ENCODE data around the gene MRFAP1L1. TPM values are rescaled to one million over a fixed set of nuclear protein-coding genes. Genes with fewer than 3 reads are reported as not detected.
"Not testable (repeated sequence)": the region's sequence is repeated elsewhere in the genome, so short reads cannot be mapped to it uniquely, and the experiment has no call there.

MRFAP1L1 gene
- total and polyA plus RNA-seq, 9 of the 15 experiments (the other 6 are each of a cell fraction or from before 2014, with no cell fraction given), result 37.6 to 111 (median 83.8) TPM

DNA sequence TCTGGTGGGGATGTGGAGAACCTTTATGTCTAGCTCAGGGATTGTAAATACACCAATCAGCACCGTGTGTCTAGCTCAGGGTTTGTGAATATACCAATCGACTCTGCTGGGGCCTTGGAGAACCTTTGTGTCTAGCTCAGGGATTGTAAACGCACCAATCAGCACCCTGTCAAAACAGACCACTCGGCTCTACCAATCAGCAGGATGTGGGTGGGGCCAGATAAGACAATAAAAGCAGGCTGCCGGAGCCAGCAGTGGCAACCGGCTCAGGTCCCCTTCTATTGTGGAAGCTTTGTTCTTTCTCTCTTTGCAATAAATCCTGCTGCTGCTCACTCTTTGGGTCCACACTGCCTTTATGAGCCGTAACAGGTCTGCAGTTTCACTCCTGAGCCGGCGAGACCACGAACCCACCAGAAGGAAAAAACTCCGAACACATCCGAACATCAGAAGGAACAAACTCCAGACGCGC lies 36.4 kb downstream of the MRFAP1L1 start (continued):
- TF ChIP-seq, protein P1, sequence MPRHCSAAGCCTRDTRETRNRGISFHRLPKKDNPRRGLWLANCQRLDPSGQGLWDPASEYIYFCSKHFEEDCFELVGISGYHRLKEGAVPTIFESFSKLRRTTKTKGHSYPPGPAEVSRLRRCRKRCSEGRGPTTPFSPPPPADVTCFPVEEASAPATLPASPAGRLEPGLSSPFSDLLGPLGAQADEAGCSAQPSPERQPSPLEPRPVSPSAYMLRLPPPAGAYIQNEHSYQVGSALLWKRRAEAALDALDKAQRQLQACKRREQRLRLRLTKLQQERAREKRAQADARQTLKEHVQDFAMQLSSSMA (CRISPR knock-in tag; IDR thresholded peaks at IDR 0.05), result 0 out of 2 replicates have a peak, but pooled peaks have one; percentile 32
- TF ChIP-seq SUPT5H (IDR thresholded peaks at IDR 0.05) (peak; percentile 99), LEF1 (IDR thresholded peaks at IDR 0.05) (peak; percentile 38; the same call in 1 of the 2 replicates), MAFG (tag; conservative IDR thresholded peaks at IDR 0.05) (peak; percentile 22; the same call in 1 of the 2 replicates), HLTF (IDR thresholded peaks at IDR 0.05) (peak; percentile 68; the same call in 1 of the 2 replicates), RAD51 (IDR thresholded peaks at IDR 0.05; ENCODE audit: borderline replicate concordance, low read depth) (0 out of 2 replicates have a peak, but pooled peaks have one; percentile 28), SMAD1 (IDR thresholded peaks at IDR 0.05; ENCODE audit: low read depth, low read length, partially characterized antibody) (peak; percentile 85), RBM25 (IDR thresholded peaks at IDR 0.05; ENCODE audit: low read depth, low read length, severe bottlenecking) (peak; percentile 42), TRIM24 (IDR thresholded peaks at IDR 0.05) (peak; percentile 10 to 34; a peak in 3 of 4 replicates), HDAC8 (tag; IDR thresholded peaks at IDR 0.05) (0 out of 2 replicates have a peak, but pooled peaks have one; percentile 22), TEAD4 (IDR thresholded peaks at IDR 0.05; ENCODE audit: low read length) (peak; percentile 28), ZBTB1 (CRISPR knock-in tag; IDR thresholded peaks at IDR 0.05; ENCODE audit: borderline replicate concordance, low read depth) (peak; percentile 14; the same call in 1 of the 2 replicates), ZBED1 (IDR thresholded peaks at IDR 0.05) (peak; percentile 89), SNIP1 (IDR thresholded peaks at IDR 0.05; ENCODE audit: low read depth) (0 out of 2 replicates have a peak, but pooled peaks have one; percentile 30), ETV5 (CRISPR knock-in tag; IDR thresholded peaks at IDR 0.05; ENCODE audit: low read depth) (peak; percentile 73), ZBTB17 (CRISPR knock-in tag; IDR thresholded peaks at IDR 0.05) (0 out of 2 replicates have a peak, but pooled peaks have one; percentile 12), TARDBP (IDR thresholded peaks at IDR 0.05) (0 out of 2 replicates have a peak, but pooled peaks have one; percentile 54), CSDE1 (IDR thresholded peaks at IDR 0.05) (peak; percentile 19 to 88; a peak in 2 of 4 replicates), ARNT (IDR thresholded peaks at IDR 0.05) (peak in 1 of 2 experiments; percentile 78; a peak in 2 of 4 replicates), GTF2A2 (tag; IDR thresholded peaks at IDR 0.05) (peak; percentile 68), NR1H2 (CRISPR knock-in tag; IDR thresholded peaks at IDR 0.05) (0 out of 2 replicates have a peak, but pooled peaks have one; percentile 81), MYC (IDR thresholded peaks at IDR 0.05; ENCODE audit: low read depth, low read length) (0 out of 2 replicates have a peak, but pooled peaks have one; percentile 22), SP1 (CRISPR knock-in tag; IDR thresholded peaks at IDR 0.05) (peak; percentile 86)
- TF ChIP-seq, protein P2, sequence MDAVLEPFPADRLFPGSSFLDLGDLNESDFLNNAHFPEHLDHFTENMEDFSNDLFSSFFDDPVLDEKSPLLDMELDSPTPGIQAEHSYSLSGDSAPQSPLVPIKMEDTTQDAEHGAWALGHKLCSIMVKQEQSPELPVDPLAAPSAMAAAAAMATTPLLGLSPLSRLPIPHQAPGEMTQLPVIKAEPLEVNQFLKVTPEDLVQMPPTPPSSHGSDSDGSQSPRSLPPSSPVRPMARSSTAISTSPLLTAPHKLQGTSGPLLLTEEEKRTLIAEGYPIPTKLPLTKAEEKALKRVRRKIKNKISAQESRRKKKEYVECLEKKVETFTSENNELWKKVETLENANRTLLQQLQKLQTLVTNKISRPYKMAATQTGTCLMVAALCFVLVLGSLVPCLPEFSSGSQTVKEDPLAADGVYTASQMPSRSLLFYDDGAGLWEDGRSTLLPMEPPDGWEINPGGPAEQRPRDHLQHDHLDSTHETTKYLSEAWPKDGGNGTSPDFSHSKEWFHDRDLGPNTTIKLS (IDR thresholded peaks at IDR 0.05; ENCODE audit: borderline replicate concordance, low read depth), result peak; percentile 86; the same call in 1 of the 2 replicates
- TF ChIP-seq TEAD4 (CRISPR knock-in tag; IDR thresholded peaks at IDR 0.05; ENCODE audit: borderline replicate concordance); MYC (CRISPR knock-in tag; IDR thresholded peaks at IDR 0.05; ENCODE audit: borderline replicate concordance, low read depth): not testable (repeated sequence)
- TF ChIP-seq, protein P3, sequence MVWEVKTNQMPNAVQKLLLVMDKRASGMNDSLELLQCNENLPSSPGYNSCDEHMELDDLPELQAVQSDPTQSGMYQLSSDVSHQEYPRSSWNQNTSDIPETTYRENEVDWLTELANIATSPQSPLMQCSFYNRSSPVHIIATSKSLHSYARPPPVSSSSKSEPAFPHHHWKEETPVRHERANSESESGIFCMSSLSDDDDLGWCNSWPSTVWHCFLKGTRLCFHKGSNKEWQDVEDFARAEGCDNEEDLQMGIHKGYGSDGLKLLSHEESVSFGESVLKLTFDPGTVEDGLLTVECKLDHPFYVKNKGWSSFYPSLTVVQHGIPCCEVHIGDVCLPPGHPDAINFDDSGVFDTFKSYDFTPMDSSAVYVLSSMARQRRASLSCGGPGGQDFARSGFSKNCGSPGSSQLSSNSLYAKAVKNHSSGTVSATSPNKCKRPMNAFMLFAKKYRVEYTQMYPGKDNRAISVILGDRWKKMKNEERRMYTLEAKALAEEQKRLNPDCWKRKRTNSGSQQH (CRISPR knock-in tag; IDR thresholded peaks at IDR 0.05), result 0 out of 2 replicates have a peak, but pooled peaks have one; percentile 62
